Endothelial cell of umbilical vein (primary cell): ENCODE data around the gene MYH14. TPM values are rescaled to one million over a fixed set of nuclear protein-coding genes. Genes with fewer than 3 reads are reported as not detected.

Source experiments
- BruUV-seq: library from RNA; stranded (reverse); fragments of 400-500 nt; replicated peaks from 2 replicates; lab custom pipeline; 2021; lab: Mats Ljungman, UMichigan
- CTCF ChIA-PET: fragments of 300-600, 350-600 bp; sonication (Branson Sonifier 250); formaldehyde crosslinking; loops from one replicate; lab custom pipeline; 2021; ENCODE audit warnings: antibody characterized with exemption, inconsistent platforms; lab: Charles Lee
- POLR2A ChIA-PET: fragments of 300-600, 350-600 bp; sonication (Branson Sonifier 250); formaldehyde crosslinking; loops from one replicate; lab custom pipeline; 2021; ENCODE audit warnings: antibody characterized with exemption, inconsistent platforms; lab: Charles Lee
- DNase-seq: peaks from one replicate; pipeline ENCODE4 v3.0.0-alpha.2; 2011; ENCODE audit warnings: low read depth, low spot score
- FAIRE-seq: peaks from 2 replicates; lab custom pipeline; 2011; peaks lifted over from hg19 to GRCh38; lab: Jason Lieb, UNC
- H2AFZ ChIP-seq: 2 replicates; pipeline ENCODE4 v1.6.0; 2012; ENCODE audit warnings: low read depth, low read length, control low read depth, inconsistent platforms
- H3K27ac ChIP-seq: 2 replicates; pipeline ENCODE4 v1.5.1; 2011; ENCODE audit warnings: low read depth, mild to moderate bottlenecking, control low read depth, low read length, moderate library complexity; ENCODE audit not compliant: insufficient read depth
- H3K27me3 ChIP-seq, 2 experiments: 2 replicates each; pipeline versions ENCODE4 v1.6.0 to v1.6.1; 2011; ENCODE audit warnings: low read length in 2 of 2, mixed read lengths in 1 of 2; ENCODE audit not compliant: control insufficient read depth in 2 of 2, insufficient read depth in 2 of 2
- H3K36me3 ChIP-seq, 2 experiments: 2 replicates in 1 of 2; 3 replicates in 1 of 2; pipeline ENCODE4 v1.5.1; 2011; ENCODE audit warnings: low read length in 2 of 2, mild to moderate bottlenecking in 1 of 2, moderate library complexity in 1 of 2; ENCODE audit not compliant: control insufficient read depth in 2 of 2, insufficient read depth in 2 of 2; ENCODE audit errors: extremely low read depth in 1 of 2
- H3K4me1 ChIP-seq: 3 replicates; pipeline ENCODE4 v1.5.1; 2011; ENCODE audit warnings: mild to moderate bottlenecking, low read length; ENCODE audit not compliant: control insufficient read depth, insufficient read depth; ENCODE audit errors: extremely low read depth
- H3K4me2 ChIP-seq: 2 replicates; pipeline ENCODE4 v1.6.1; 2011; ENCODE audit warnings: low read length, control low read depth, mixed read lengths; ENCODE audit not compliant: insufficient read depth
- H3K4me3 ChIP-seq, 3 experiments: fragments of 200-600 bp in 1 of 3; sonication (generic), shearing (Covaris generic) in 1 of 3; replicated peaks in 1 of 3; 2 replicates each; pipeline ENCODE4 v1.5.1; 2011 to 2016; ENCODE audit warnings: control low read depth in 3 of 3, low read length in 3 of 3, mild to moderate bottlenecking in 2 of 3, inconsistent platforms in 1 of 3, low read depth in 1 of 3, moderate library complexity in 1 of 3; ENCODE audit not compliant: insufficient read depth in 1 of 3
- H3K79me2 ChIP-seq: 2 replicates; pipeline ENCODE4 v1.6.0; 2012; ENCODE audit warnings: low read length, inconsistent platforms; ENCODE audit not compliant: control insufficient read depth, insufficient read depth
- H3K9ac ChIP-seq: replicated peaks from 2 replicates; pipeline ENCODE3; 2011; ENCODE audit warnings: low read length, control low read depth; ENCODE audit not compliant: insufficient read depth; ENCODE audit errors: extremely low read depth
- H3K9me1 ChIP-seq: replicated peaks from 3 replicates; pipeline ENCODE4 v1.6.0; 2011; ENCODE audit warnings: mild to moderate bottlenecking, low read length; ENCODE audit not compliant: control insufficient read depth, insufficient read depth; ENCODE audit errors: extremely low read depth
- H3K9me3 ChIP-seq: replicated peaks from 2 replicates; pipeline ENCODE4 v1.5.1; 2012; ENCODE audit warnings: low read length, inconsistent platforms; ENCODE audit not compliant: control insufficient read depth, insufficient read depth
- H4K20me1 ChIP-seq: replicated peaks from 2 replicates; pipeline ENCODE3; 2011; ENCODE audit warnings: mild to moderate bottlenecking, low read length; ENCODE audit not compliant: control insufficient read depth, insufficient read depth; ENCODE audit errors: extremely low read depth
- EZH2 ChIP-seq: IDR thresholded peaks from 2 replicates; pipeline ENCODE4 v1.6.1; 2012; ENCODE audit warnings: borderline replicate concordance, low read depth, mild to moderate bottlenecking, moderate library complexity, low read length, inconsistent platforms; ENCODE audit not compliant: severe bottlenecking
- FOS ChIP-seq: IDR thresholded peaks from 2 replicates; pipeline ENCODE4 v1.6.1; 2011; ENCODE audit warnings: mild to moderate bottlenecking, low read length, moderate library complexity, borderline replicate concordance; ENCODE audit not compliant: insufficient read depth
- GATA2 ChIP-seq: IDR thresholded peaks from 2 replicates; pipeline ENCODE4 v1.7.0; 2011; ENCODE audit warnings: low read depth, mild to moderate bottlenecking, moderate library complexity, mixed read lengths, low read length; ENCODE audit not compliant: insufficient read length, insufficient read depth
- JUN ChIP-seq: IDR thresholded peaks from 2 replicates; pipeline ENCODE4 v1.6.1; 2011; ENCODE audit warnings: borderline replicate concordance, low read depth; ENCODE audit not compliant: insufficient read length, insufficient read depth
- MYC ChIP-seq: IDR thresholded peaks from one replicate; pipeline ENCODE4 v1.6.1; 2011; ENCODE audit warnings: mild to moderate bottlenecking, low read depth, low read length
- POLR2A ChIP-seq: IDR thresholded peaks from 2 replicates; pipeline ENCODE4 v1.6.1; 2012; ENCODE audit warnings: low read depth, mild to moderate bottlenecking, control low read depth, low read length
- POLR2AphosphoS5 ChIP-seq: IDR thresholded peaks from 2 replicates; pipeline ENCODE4 v1.6.1; 2012; ENCODE audit warnings: low read depth, mild to moderate bottlenecking, control low read depth, low read length, moderate library complexity; ENCODE audit not compliant: insufficient read depth
- dilution Hi-C: fragments of 300-500 bp; cut with MboI; formaldehyde crosslinking; loops from one replicate; pipeline ENCODE4 v1.15.0; 2019; ENCODE audit warnings: low sequenced_read_pairs; ENCODE audit not compliant: extremely low pct_ligation_motif_present
- intact Hi-C: fragments of 100-400 bp; cut with micrococcal nuclease; formaldehyde crosslinking; loops from one replicate; pipeline ENCODE4 v1.10.0; 2022
- polyA plus RNA-seq, 4 experiments: library from polyadenylated mRNA; depleted of rRNA in 3 of 4; stranded (reverse) in 3 of 4; unstranded in 1 of 4; fragments of >200 nt; gene quantifications; 2 replicates each; pipeline versions ENCODE4 v1.2.1 to v1.2.3, GENCODE V29; 2011 to 2012; ENCODE audit warnings: missing spikeins in 1 of 4
- total RNA-seq: library from RNA; stranded (reverse); gene quantifications from 2 replicates; pipeline ENCODE4 v1.2.3, GENCODE V29; 2021
- TF ChIP-seq, protein P1 (sequence below), 2 donors: IDR thresholded peaks; 1 replicate in 1 of 2; 2 replicates in 1 of 2; pipeline ENCODE4 v1.5.1; 2011; ENCODE audit warnings: low read length in 2 of 2, mild to moderate bottlenecking in 2 of 2, moderate library complexity in 2 of 2, control low read depth in 1 of 2, inconsistent platforms in 1 of 2, low read depth in 1 of 2; ENCODE audit not compliant: insufficient read depth in 1 of 2; ENCODE audit errors: extremely low read depth in 1 of 2
- TF ChIP-seq, protein P2 (sequence below): IDR thresholded peaks from 2 replicates; pipeline ENCODE4 v1.6.1; 2011; ENCODE audit not compliant: insufficient read depth, insufficient read length

Gene MYH14
- total and polyA plus RNA-seq, 2 donors (not counting 3 experiments of a cell fraction or from before 2014, with no cell fraction given): 0.13 TPM; not detected in 1

DNA sequence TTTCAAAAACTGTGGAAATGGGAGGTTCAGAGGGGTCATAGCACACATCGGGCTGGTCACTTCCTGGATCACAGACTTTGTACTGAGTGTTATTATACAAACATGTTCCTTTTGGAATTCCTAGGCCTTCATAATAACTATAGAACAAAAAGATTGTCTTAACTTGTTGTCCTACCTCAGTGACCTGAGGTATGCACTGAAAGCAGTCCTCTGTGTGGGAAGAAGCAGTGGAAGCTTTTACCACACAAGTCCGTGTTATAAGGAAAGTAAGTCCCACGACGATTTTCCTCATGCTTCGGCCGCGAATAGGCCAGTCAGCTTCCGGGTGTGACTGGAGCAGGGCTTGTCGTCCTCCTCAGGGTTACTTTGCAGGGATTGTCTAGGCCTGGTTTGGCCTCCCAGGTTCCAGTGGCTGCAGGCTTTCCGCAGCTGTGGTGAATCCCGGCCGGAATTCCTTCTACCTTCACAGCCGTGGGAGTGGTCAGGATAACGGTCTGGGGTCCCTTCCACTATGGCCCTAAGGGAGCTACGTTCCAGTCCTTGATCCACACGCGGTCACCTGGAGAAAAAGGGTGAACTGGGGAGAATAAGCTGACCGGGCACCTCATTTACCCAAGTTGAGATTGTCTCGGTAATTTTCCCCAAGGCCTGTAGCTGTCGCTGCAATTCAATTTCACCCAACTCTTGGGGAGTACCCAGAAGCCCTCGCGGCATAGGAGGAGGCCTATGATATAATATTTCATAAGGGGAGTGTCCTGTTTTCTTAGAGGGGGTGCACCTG, 146.0 kb downstream of the MYH14 start:
- dilution Hi-C loops: no loop called here
- peak; percentile 79 for DNase-seq
- CTCF ChIA-PET: interaction anchor here (0.9 to 1.7 kb wide), 3 partner anchors 8 to 97 kb away, joined by 3 to 5 read pairs (median 4); partner anchors contain the start of gene KCNC3

DNA sequence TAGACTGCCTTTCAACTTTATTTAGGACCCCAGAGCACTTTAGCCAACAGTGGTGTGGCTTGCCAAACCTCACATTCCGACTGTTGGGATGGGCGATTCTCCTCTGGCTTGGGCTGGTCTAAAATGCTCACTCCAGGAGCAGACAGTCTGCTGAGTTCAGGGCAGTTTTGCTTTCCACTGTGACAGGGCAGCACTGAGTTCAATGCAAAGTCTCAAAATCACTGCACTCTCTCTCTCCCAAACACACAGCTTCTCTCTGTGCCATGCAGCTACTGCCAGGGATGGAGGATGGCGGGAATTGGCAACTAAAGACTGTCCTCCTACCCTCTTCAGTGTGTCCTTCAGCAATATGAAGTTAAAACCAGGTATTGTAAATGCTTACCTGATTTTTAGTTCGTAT, 148.8 kb downstream of the MYH14 start:
- Histone ChIP-seq H3K9me1 (no peaks in the 10 kb centered on the region), H3K9ac (no peak overlapping the region), H3K27me3 (peaks cover 0 to 2% of the 10 kb centered on the region in 2 experiments), H2AFZ (no peak overlapping the region), H3K36me3 (no peaks in the 10 kb centered on the region), H3K4me1 (peaks cover 10% of the 10 kb centered on the region), H4K20me1 (no peaks in the 10 kb centered on the region), H3K27ac (no peak overlapping the region), H3K4me2 (no peak overlapping the region), H3K4me3 (no peak overlapping the region), H3K9me3 (no peaks in the 10 kb centered on the region), H3K79me2 (no peaks in the 10 kb centered on the region)
- intact Hi-C loops: no loop called here
- POLR2A ChIA-PET: no interaction called here
- no TSS peak for BruUV-seq
- FAIRE-seq (no peak), DNase-seq (no peak)
- CTCF ChIA-PET: interaction anchor here (1.0 to 1.4 kb wide), 5 partner anchors 17 to 111 kb away, joined by 3 to 7 read pairs (median 3); partner anchors contain the start of gene POLD1
- dilution Hi-C loops: no loop called here
- TF ChIP-seq MYC (no peak), FOS (no peak), POLR2A (no peak), JUN (no peak), EZH2 (no peak), POLR2AphosphoS5 (no peak), GATA2 (no peak)
- TF ChIP-seq, protein P1, sequence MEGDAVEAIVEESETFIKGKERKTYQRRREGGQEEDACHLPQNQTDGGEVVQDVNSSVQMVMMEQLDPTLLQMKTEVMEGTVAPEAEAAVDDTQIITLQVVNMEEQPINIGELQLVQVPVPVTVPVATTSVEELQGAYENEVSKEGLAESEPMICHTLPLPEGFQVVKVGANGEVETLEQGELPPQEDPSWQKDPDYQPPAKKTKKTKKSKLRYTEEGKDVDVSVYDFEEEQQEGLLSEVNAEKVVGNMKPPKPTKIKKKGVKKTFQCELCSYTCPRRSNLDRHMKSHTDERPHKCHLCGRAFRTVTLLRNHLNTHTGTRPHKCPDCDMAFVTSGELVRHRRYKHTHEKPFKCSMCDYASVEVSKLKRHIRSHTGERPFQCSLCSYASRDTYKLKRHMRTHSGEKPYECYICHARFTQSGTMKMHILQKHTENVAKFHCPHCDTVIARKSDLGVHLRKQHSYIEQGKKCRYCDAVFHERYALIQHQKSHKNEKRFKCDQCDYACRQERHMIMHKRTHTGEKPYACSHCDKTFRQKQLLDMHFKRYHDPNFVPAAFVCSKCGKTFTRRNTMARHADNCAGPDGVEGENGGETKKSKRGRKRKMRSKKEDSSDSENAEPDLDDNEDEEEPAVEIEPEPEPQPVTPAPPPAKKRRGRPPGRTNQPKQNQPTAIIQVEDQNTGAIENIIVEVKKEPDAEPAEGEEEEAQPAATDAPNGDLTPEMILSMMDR (IDR thresholded peaks at IDR 0.05; ENCODE audit: extremely low read depth in 1 of 2, insufficient read depth in 1 of 2, low read depth in 1 of 2, low read length in 2 of 2): no peak
- TF ChIP-seq, protein P2, sequence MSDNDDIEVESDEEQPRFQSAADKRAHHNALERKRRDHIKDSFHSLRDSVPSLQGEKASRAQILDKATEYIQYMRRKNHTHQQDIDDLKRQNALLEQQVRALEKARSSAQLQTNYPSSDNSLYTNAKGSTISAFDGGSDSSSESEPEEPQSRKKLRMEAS: no peak

More for the DNA sequence above, 146.0 kb downstream of the MYH14 start:
- Histone ChIP-seq H3K4me3 (no peak overlapping the region), H3K4me2 (peak overlapping the region; percentile 55), H3K4me1 (peaks cover 10% of the 10 kb centered on the region), H3K9me1 (no peaks in the 10 kb centered on the region), H2AFZ (peak overlapping the region; percentile 100), H3K9ac (peak overlapping the region; percentile 23), H3K36me3 (no peaks in the 10 kb centered on the region), H3K79me2 (no peaks in the 10 kb centered on the region), H3K27me3 (peaks cover 0 to 2% of the 10 kb centered on the region in 2 experiments), H4K20me1 (no peaks in the 10 kb centered on the region), H3K9me3 (no peaks in the 10 kb centered on the region), H3K27ac (peak overlapping the region; percentile 78)
- peak; percentile 92 for FAIRE-seq
- POLR2A ChIA-PET: no interaction called here
- intact Hi-C loops: loop anchor here (1.0 kb wide), 2 partner anchors 16 to 49 kb away; no protein-coding TSS in a partner anchor
- TF ChIP-seq MYC (no peak), JUN (no peak)
- BruUV-seq: no TSS peak
